ENCODE measurements around the gene IKBKE. TPM values are rescaled to one million over a fixed set of nuclear protein-coding genes. Genes with fewer than 3 reads are reported as not detected.
"Not testable (repeated sequence)": the region's sequence is repeated elsewhere in the genome, so short reads cannot be mapped to it uniquely, and the experiment has no call there.

Gene IKBKE
- total RNA-seq, 1 donor: 13.1 TPM

DNA sequence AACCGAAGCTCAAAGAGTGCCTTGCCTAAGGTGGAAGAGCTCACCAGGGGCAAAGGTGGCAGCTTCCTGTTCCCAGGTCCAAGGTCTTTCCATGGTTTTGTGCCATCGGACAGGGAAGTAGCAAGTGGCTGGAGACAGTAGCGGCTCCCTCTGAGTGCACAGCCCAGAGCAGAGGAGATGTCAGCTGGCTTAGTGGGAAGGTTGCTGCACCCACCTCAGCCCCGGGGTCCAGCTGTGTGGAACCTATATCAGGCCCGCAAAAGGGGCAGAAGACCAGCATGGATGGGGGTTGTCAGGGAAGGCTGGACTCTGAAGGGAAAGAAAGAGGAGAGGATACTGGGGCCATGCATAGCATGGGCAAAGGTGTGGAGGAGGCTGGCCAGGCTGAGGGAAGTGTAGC lies 6.8 kb downstream of the IKBKE start:
- Histone ChIP-seq H3K4me1 (ENCODE audit: insufficient read depth, low read length) (peaks cover 20% of the 10 kb centered on the region), H3K9me3 (ENCODE audit: low read depth, low read length) (no peaks in the 10 kb centered on the region), H3K27me3 (ENCODE audit: insufficient read depth, low read length) (no peaks in the 10 kb centered on the region), H3K4me3 (ENCODE audit: low read length) (no peak overlapping the region)

DNA sequence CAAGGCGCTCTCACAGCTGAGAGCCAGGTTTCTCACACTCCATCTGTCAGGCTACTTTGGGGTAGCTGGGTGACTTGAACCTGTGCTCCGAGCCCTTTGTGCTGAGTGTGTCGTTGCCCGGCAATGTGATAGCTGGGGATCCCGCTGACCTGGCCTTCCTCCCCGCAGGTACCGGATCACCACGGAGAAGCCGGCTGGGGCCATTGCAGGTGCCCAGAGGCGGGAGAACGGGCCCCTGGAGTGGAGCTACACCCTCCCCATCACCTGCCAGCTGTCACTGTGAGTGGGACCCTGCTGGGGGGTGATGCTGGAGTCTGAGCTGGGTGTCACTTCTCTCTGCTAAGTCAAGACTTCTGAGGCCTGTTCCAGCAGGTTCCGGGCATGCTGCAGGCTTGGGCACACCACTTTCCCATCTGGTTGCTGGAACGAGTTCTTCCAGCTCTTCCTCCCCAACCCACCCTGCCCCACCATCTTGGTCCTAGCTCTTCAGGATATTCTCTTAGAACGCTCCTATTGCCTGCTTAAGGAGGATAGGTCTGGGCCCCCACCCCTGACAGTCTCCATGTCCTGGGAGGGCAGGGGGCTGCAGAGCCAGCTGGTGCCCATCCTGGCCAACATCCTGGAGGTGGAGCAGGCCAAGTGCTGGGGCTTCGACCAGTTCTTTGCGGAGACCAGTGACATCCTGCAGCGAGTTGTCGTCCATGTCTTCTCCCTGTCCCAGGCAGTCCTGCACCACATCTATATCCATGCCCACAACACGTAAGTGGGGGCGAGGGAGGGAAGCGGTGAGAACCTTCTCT lies 7.5 kb downstream of the IKBKE start:
- Histone ChIP-seq H3K9me3 (ENCODE audit: low read depth, low read length) (no peaks in the 10 kb centered on the region), H3K4me1 (ENCODE audit: insufficient read depth, low read length) (peaks cover 13% of the 10 kb centered on the region), H3K4me3 (ENCODE audit: low read length) (no peak overlapping the region), H3K27me3 (ENCODE audit: insufficient read depth, low read length) (no peaks in the 10 kb centered on the region)

DNA sequence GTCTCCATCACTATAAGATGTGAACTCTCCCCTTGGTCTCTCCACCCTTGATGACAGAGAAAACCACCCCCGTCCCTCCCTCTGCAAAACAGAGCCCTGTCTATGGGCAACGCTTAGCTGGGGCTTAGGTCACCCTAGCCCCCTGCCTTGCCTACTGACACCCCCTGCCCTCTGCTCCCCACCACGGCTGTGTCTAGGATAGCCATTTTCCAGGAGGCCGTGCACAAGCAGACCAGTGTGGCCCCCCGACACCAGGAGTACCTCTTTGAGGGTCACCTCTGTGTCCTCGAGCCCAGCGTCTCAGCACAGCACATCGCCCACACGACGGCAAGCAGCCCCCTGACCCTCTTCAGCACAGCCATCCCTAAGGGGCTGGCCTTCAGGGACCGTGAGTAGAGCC lies 8.5 kb downstream of the IKBKE start:
- Histone ChIP-seq H3K27me3 (ENCODE audit: insufficient read depth, low read length) (no peaks in the 10 kb centered on the region), H3K4me1 (ENCODE audit: insufficient read depth, low read length) (peaks cover 7% of the 10 kb centered on the region), H3K9me3 (ENCODE audit: low read depth, low read length) (no peaks in the 10 kb centered on the region), H3K4me3 (ENCODE audit: low read length) (no peak overlapping the region)

DNA sequence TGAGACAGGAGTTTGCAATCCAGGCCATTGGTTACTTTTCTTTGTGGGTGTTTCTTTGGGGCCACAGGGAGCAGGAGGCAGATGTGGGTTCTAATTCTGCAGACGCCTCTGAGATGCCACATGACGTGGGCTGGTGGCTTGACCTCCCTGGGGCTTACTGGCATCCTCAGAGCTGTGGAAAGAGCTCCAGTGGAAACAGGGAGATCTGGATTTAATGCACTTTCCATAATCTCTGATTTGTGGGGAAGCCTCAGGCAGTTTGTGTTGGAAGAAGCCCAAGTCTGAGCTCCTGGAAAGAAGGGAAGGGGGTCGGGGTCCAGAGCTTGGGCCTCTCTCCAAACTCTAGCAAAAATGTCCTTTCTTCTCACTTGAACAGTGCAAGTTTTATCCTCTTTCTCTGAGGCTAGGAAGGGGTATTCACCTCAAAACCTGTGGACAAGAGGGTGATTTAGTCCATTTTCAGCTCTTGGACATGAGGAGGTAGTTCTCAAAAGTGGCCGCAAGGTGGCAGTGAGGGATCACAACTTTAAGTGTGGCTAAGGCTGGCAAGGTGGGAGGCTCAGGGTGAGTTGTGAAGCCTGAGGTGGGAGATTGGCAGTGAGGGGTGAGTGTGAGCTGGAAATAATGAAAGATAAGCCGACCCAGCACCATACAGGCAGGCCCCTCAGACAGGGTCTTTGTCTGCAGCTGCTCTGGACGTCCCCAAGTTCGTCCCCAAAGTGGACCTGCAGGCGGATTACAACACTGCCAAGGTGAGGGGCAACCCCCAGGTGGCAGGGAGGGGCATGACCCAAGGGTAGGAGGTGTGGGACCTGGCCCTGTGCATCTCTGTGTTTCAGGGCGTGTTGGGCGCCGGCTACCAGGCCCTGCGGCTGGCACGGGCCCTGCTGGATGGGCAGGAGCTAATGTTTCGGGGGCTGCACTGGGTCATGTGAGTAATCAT lies 9.2 kb downstream of the IKBKE start:
- H3K4me1 ChIP-seq (ENCODE audit: insufficient read depth, low read length): peaks cover 7% of the 10 kb centered on the region
- H3K27me3 ChIP-seq (ENCODE audit: insufficient read depth, low read length): no peaks in the 10 kb centered on the region

DNA sequence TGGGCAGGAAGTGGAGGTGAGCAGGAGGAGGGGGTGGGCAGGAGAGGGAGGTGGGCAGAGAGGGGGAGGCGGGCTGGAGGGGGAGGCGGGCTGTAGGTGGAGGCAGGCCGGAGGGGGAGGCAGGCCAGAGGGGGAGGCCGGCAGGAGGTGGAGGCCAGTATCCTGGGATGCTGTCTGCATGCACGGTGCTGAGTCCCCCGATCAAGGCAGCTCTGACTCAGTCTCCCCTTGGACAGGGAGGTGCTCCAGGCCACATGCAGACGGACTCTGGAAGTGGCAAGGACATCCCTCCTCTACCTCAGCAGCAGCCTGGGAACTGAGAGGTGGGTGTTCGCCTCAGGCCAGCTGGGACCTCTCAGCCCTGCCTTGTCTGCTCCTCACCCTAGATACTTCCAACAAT lies 9.9 kb downstream of the IKBKE start:
- no peaks in the 10 kb centered on the region for H3K27me3 ChIP-seq (ENCODE audit: insufficient read depth, low read length)
- H3K4me1 ChIP-seq (ENCODE audit: insufficient read depth, low read length): peaks cover 7% of the 10 kb centered on the region
- no peaks in the 10 kb centered on the region for H3K9me3 ChIP-seq (ENCODE audit: low read depth, low read length)
- H3K4me3 ChIP-seq (ENCODE audit: low read length): no peak overlapping the region

More for the DNA sequence above, 9.2 kb downstream of the IKBKE start:
- Histone ChIP-seq H3K9me3 (ENCODE audit: low read depth, low read length) (no peaks in the 10 kb centered on the region), H3K4me3 (ENCODE audit: low read length) (no peak overlapping the region)

DNA sequence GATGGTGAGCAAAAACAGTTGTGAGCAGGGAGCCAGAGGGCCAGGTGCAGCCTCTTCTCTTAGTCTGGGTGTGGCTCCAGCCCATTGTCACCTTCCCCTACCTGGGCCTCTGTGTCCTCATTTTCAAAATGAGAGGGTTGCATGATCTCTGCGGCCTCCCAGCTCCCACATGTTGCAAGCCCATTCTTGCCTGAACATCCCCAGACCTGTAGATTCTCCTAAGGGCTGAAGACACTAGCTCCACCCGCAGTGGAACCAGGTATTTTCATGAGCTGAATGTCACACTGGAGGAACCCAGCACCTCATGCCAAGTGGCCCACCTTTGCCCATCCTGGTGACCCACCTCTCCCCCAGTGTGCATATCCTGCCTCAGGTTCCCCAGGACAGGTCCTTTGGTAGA lies 12.3 kb downstream of the IKBKE start:
- H3K27me3 ChIP-seq (ENCODE audit: insufficient read depth, low read length): no peaks in the 10 kb centered on the region
- no peak overlapping the region for H3K4me3 ChIP-seq (ENCODE audit: low read length)
- peaks cover 15% of the 10 kb centered on the region for H3K4me1 ChIP-seq (ENCODE audit: insufficient read depth, low read length)
- H3K9me3 ChIP-seq (ENCODE audit: low read depth, low read length): no peaks in the 10 kb centered on the region

DNA sequence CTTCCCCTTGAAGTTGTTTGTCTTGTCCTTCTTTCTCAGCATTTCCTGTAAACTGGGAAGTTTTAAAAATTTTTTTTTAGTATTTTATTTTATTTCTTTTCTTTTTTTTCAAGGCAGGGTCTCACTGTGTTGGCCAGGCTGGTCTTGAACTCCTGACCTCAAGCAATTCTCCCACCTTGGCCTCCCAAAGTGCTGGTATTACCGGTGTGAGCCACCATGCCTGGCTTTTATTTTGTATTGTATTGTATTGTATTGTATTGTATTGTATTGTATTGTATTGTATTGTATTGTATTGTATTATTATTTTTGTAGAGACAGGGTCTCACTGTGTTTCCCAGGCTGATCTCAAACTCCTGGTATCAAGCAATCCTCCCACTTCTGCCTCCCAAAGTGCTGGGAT lies 13.6 kb downstream of the IKBKE start:
- H3K4me1 ChIP-seq (ENCODE audit: insufficient read depth, low read length): peaks cover 16% of the 10 kb centered on the region
- not testable (repeated sequence) for H3K4me3 ChIP-seq (ENCODE audit: low read length); H3K9me3 ChIP-seq (ENCODE audit: low read depth, low read length); H3K27me3 ChIP-seq (ENCODE audit: insufficient read depth, low read length)

DNA sequence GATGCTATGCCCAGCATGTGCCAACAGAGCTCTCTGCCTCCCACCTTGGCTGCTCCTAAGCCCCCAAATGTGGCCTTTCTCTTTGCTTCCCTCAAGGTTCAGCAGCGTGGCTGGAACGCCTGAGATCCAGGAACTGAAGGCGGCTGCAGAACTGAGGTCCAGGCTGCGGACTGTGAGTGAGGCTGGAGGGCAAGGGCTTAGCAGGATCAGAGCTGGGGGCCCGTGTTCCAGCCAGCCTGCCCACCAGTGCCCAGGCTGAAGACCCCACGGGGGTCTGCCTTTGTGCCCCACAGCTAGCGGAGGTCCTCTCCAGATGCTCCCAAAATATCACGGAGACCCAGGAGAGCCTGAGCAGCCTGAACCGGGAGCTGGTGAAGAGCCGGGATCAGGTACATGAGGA lies 14.6 kb downstream of the IKBKE start:
- no peaks in the 10 kb centered on the region for H3K27me3 ChIP-seq (ENCODE audit: insufficient read depth, low read length)
- no peaks in the 10 kb centered on the region for H3K9me3 ChIP-seq (ENCODE audit: low read depth, low read length)
- peaks cover 9% of the 10 kb centered on the region for H3K4me1 ChIP-seq (ENCODE audit: insufficient read depth, low read length)
- no peak overlapping the region for H3K4me3 ChIP-seq (ENCODE audit: low read length)

DNA sequence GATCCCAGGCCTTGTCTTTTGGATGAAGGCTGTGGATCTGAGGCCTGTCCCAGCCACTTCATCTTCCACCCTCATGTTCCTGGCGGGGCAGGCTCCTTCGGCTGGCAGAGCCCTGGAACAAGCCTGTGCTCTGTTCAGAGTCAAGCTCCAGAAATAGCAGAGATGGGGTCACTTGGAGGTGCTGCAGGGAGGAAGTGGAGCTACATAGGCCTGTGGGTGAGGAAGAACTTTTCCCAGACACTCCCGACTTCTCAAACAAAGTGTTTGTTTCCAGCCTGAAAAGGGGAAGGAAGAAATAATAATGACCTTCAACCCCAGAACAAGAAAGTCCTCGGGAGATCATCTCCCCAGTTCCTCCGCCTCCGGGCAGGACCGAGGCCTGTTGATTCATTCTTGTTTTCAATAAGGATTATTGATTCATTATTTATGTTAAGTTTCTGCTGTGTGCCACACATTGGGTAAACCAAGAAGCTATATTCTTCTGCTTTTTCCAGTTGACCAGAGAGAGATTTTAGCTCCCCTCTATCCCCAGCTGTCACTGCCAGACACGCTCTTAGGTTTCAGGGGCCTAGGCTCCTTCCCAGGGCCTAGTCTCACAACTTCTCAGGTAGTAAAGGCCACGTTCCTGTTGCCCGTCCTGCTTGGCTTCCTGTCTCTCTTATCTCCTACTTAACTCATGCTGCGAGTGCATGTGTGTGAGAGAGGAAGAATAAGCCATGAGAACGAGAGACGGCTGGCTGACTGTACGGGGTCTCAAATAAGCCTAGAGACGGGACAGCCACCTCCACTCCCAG lies 16.9 kb downstream of the IKBKE start:
- no peaks in the 10 kb centered on the region for H3K9me3 ChIP-seq (ENCODE audit: low read depth, low read length)
- peaks cover 9% of the 10 kb centered on the region for H3K4me1 ChIP-seq (ENCODE audit: insufficient read depth, low read length)
- no peaks in the 10 kb centered on the region for H3K27me3 ChIP-seq (ENCODE audit: insufficient read depth, low read length)
- H3K4me3 ChIP-seq (ENCODE audit: low read length): no peak overlapping the region

DNA sequence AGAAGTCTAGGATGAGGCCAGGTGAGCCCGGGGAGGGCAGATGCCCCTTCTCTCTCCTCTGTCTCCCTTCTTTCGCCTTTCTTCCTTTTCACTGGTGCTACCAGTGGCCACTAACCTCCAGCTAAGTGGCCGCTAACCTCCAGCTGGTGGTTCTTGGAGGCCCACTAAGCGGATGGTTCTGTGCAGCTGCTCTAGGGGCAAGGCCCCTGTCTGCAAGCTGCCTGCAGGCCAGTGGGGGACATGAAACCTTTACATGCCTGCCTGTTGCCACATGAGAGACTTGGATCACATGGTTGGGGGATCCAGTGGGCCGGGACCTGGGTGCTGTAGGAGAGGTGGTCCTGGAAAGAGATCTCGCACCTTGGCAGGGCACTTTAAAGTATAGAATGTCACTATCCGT lies 17.7 kb downstream of the IKBKE start:
- Histone ChIP-seq H3K27me3 (ENCODE audit: insufficient read depth, low read length) (no peaks in the 10 kb centered on the region), H3K4me1 (ENCODE audit: insufficient read depth, low read length) (peaks cover 9% of the 10 kb centered on the region), H3K4me3 (ENCODE audit: low read length) (no peak overlapping the region), H3K9me3 (ENCODE audit: low read depth, low read length) (no peaks in the 10 kb centered on the region)

DNA sequence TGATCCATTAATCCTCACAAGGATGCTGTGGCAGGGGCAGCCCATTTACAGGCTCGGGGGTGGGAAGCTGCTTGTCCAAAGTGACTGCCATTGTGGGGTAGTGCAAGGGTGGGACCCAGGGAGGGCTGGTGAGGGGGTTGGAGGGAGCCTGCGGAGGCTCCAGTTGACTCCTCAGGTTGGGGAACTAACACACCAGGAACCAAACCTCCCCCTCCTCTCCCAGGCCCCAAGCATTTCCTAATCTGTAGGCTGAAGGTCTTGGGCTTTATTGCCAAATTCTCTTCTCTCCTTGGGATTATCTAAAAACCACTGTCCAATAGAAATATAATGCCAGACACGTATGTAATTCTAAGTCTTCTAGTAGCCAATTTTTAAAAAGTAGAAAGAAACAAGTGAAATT lies 18.2 kb downstream of the IKBKE start:
- H3K27me3 ChIP-seq (ENCODE audit: insufficient read depth, low read length): no peaks in the 10 kb centered on the region
- H3K4me3 ChIP-seq (ENCODE audit: low read length): no peak overlapping the region
- H3K4me1 ChIP-seq (ENCODE audit: insufficient read depth, low read length): peaks cover 9% of the 10 kb centered on the region
- H3K9me3 ChIP-seq (ENCODE audit: low read depth, low read length): no peaks in the 10 kb centered on the region

DNA sequence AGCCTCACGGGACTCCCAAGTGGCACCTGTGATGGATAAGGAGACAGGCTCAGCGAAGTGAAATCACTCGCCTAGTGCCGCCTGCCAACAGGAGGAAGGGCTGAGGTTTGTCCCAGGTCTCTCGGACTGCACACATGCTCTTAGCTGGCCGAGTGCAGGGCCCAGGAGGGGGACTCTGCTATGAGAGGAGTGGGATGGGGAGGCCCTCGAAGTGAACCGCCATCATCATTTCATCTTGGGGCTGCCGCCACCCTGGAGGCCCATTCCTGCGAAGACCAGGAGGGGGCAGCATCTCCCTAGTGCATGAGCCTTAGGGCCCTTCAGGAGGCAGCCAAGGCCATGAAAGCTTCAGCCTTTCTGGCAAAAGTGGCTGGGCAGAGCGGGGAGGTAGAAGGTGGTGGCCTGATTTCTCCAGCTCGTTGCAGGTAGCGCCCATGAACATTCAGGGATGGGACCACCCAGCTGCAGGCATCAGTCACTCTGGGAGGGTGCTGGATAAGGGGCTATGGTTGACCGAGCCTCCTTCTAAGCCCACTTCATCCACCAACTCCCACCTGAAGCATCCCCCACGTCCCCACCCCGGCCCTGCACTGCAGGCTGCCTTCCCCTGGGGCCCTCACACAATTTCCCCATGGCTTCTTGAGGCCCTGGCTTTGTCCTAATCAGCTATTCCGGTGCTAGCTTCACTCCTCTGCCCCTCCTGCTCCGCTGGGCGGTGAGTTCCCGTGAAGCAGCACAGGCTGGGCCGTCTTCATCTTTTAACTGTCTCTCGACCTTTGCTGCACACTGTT lies 19.9 kb downstream of the IKBKE start:
- Histone ChIP-seq H3K27me3 (ENCODE audit: insufficient read depth, low read length) (no peaks in the 10 kb centered on the region), H3K9me3 (ENCODE audit: low read depth, low read length) (no peaks in the 10 kb centered on the region)

DNA sequence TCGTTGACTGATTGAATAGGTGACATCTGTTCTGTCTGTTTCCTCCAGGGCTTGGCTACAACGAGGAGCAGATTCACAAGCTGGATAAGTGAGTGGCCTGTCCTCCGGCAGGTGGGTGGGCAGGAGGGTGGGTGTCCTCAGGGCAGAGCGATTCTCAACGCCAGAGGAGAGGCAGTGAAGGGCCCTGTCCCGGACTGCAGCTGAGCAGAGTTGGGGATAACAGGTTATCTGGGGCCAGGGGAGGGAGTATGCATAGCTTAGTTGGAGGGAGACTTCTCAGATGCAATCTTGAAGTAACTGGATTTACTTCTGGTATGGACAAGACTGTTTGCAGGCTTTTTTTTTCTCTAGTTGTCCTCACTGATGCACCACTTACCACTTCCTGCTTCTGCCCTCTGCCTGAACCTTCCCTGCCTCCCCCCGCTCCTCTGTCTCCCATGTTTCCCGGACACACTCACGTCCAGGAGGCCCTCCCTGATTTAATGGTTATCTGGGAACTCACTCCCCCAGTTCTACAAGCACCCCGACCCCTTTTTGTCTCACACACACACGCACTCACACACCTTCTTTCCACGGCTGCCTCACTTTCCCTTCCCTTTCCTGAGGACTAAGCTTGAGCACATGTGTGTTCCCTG lies 20.6 kb downstream of the IKBKE start:
- Histone ChIP-seq H3K9me3 (ENCODE audit: low read depth, low read length) (no peaks in the 10 kb centered on the region), H3K4me3 (ENCODE audit: low read length) (no peak overlapping the region), H3K4me1 (ENCODE audit: insufficient read depth, low read length) (peaks cover 21% of the 10 kb centered on the region), H3K27me3 (ENCODE audit: insufficient read depth, low read length) (no peaks in the 10 kb centered on the region)

More for the DNA sequence above, 19.9 kb downstream of the IKBKE start:
- Histone ChIP-seq H3K4me3 (ENCODE audit: low read length) (no peak overlapping the region), H3K4me1 (ENCODE audit: insufficient read depth, low read length) (peaks cover 14% of the 10 kb centered on the region)

DNA sequence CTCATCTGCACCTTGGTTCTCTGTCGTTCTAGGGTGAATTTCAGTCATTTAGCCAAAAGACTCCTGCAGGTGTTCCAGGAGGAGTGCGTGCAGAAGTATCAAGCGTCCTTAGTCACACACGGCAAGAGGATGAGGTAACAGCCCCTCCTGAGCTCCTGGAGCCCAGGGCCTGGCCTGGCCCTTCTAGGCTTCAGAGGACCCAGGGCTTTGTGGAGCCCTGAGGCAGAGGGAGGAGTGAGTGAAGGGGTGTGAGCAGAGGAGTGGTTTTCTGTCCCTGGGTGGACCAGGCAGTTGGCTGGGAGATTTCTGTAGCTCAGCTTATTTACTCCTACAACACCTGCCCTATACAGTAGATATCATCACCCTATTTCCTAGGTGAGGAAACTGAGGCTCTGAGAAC lies 21.3 kb downstream of the IKBKE start:
- Histone ChIP-seq H3K4me1 (ENCODE audit: insufficient read depth, low read length) (peaks cover 28% of the 10 kb centered on the region), H3K27me3 (ENCODE audit: insufficient read depth, low read length) (no peaks in the 10 kb centered on the region), H3K4me3 (ENCODE audit: low read length) (no peak overlapping the region), H3K9me3 (ENCODE audit: low read depth, low read length) (no peaks in the 10 kb centered on the region)
